OCI-LY7 (cell line): ENCODE data around the gene SCNN1B. TPM values are rescaled to one million over a fixed set of nuclear protein-coding genes. Genes with fewer than 3 reads are reported as not detected.

Experiments
- BruUV-seq: library from RNA; stranded (reverse); fragments of 400-500 nt; replicated peaks from 2 replicates; lab custom pipeline; 2021; lab: Mats Ljungman, UMichigan
- CTCF ChIA-PET: fragments of 300-600 bp; sonication (Branson Sonifier 250); formaldehyde crosslinking; loops from one replicate; lab custom pipeline; 2022; ENCODE audit warnings: antibody characterized with exemption; ENCODE audit not compliant: unreplicated experiment; lab: Charles Lee
- POLR2A ChIA-PET: fragments of 300-600 bp; sonication (Branson Sonifier 250); formaldehyde crosslinking; loops from one replicate; lab custom pipeline; 2022; ENCODE audit warnings: antibody characterized with exemption; lab: Charles Lee
- DNase-seq: peaks from one replicate; pipeline ENCODE4 v3.0.0-alpha.2; 2015; ENCODE audit warnings: low spot score
- H2AFZ ChIP-seq: fragments of 200-600 bp; sonication (generic), shearing (Covaris generic); 2 replicates; pipeline ENCODE4 v1.6.1; 2014; ENCODE audit warnings: mild to moderate bottlenecking, antibody characterized with exemption, low read length, moderate library complexity
- H3K27ac ChIP-seq: fragments of 200-600 bp; sonication (generic); 2 replicates; pipeline ENCODE4 v1.5.1; 2014; ENCODE audit warnings: mixed run types, low read depth, mild to moderate bottlenecking, moderate library complexity, low read length, inconsistent platforms; ENCODE audit not compliant: poor library complexity, severe bottlenecking
- H3K36me3 ChIP-seq: fragments of 200-600 bp; sonication (generic); 2 replicates; pipeline ENCODE4 v1.6.1; 2014; ENCODE audit warnings: mild to moderate bottlenecking, antibody characterized with exemption, low read length, moderate library complexity, mixed read lengths; ENCODE audit not compliant: insufficient read depth
- H3K4me1 ChIP-seq: fragments of 200-600 bp; sonication (generic); 2 replicates; pipeline ENCODE4 v1.5.1; 2014; ENCODE audit warnings: mild to moderate bottlenecking, low read length; ENCODE audit not compliant: insufficient read depth, poor library complexity, severe bottlenecking
- H3K4me2 ChIP-seq: fragments of 200-600 bp; sonication (generic); 2 replicates; pipeline ENCODE4 v1.6.1; 2014; ENCODE audit warnings: mild to moderate bottlenecking, low read length
- H3K4me3 ChIP-seq: fragments of 200-600 bp; sonication (generic); 2 replicates; pipeline ENCODE4 v1.5.1; 2014; ENCODE audit warnings: mild to moderate bottlenecking, low read depth, low read length; ENCODE audit not compliant: poor library complexity, severe bottlenecking
- H3K79me2 ChIP-seq: fragments of 200-600 bp; sonication (generic); 2 replicates; pipeline ENCODE4 v1.6.1; 2016; ENCODE audit warnings: low read depth, mild to moderate bottlenecking, low read length, moderate library complexity, mixed read lengths; ENCODE audit not compliant: insufficient read depth
- H3K9me2 ChIP-seq: fragments of 200-600 bp; sonication (generic); 2 replicates; pipeline ENCODE4 v1.6.1; 2016; ENCODE audit warnings: mild to moderate bottlenecking, low read length, mixed read lengths; ENCODE audit not compliant: insufficient read depth
- H3K9me3 ChIP-seq: fragments of 200-600 bp; sonication (generic); 2 replicates; pipeline ENCODE4 v1.6.1; 2014; ENCODE audit warnings: mild to moderate bottlenecking, mixed run types, low read length, mixed read lengths
- H4K20me1 ChIP-seq: fragments of 200-600 bp; sonication (generic); 2 replicates; pipeline ENCODE4 v1.6.1; 2014; ENCODE audit warnings: mild to moderate bottlenecking, antibody characterized with exemption, low read length, moderate library complexity, mixed read lengths; ENCODE audit not compliant: insufficient read depth
- EZH2phosphoT487 ChIP-seq: fragments of 200-600 bp; sonication (generic); IDR thresholded peaks from 2 replicates; pipeline ENCODE4 v1.6.1; 2018; ENCODE audit warnings: low read depth, borderline replicate concordance, mild to moderate bottlenecking, mixed run types, antibody characterized with exemption, low read length, moderate library complexity, mixed read lengths
- intact Hi-C: fragments of 100-400 bp; cut with micrococcal nuclease; formaldehyde crosslinking; loops from one replicate; pipeline ENCODE4 v1.10.0; 2022; ENCODE audit not compliant: unreplicated experiment
- total RNA-seq, 2 experiments: library from RNA; depleted of rRNA in 1 of 2; stranded (reverse); fragments of >200 nt in 1 of 2; shearing (Covaris generic) in 1 of 2; gene quantifications; 2 replicates each; pipeline ENCODE4 v1.2.3, GENCODE V29; 2014 to 2022
- TF ChIP-seq, protein P1 (sequence below): fragments of 200-600 bp; sonication (generic); conservative IDR thresholded peaks from 2 replicates; pipeline ENCODE4 v1.5.1; 2014; ENCODE audit warnings: mild to moderate bottlenecking, antibody characterized with exemption, low read length, moderate library complexity, mixed read lengths

SCNN1B gene
- total RNA-seq, 2 experiments from 2014 or later: 0.23 TPM; not detected in 1

DNA sequence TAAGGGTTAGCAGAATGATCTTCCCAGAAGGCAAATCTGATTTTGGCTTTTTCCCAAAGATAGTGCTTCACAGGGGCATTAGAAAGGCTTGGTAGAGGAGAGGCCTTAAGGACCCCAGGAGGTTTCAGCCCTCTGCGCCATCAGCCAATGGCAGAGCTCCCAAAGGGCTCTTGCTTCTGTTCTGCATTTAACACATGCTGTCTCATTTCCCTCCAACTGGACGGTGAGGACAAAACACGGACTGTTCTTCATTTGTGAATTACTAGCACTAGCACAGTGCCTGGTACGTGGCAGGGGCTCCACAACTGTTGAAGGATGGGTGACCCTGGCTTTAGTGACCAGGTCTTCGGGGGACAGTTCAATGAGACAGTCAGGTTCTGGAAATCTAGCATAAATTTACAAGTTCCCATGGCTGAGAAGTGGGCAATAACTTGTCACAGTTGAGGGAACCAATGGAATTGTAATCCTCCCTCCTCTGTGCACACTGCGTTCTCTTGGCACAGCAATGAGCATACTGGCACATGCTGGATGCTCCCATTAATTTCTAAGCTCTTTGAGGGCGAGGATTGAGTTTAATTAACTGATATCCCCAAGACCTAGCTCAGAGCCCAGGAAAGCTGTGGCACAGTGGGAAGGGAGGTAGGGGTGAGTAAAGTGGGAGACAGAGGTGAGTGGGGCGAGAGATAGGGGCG, 105.5 kb downstream of the SCNN1B start:
- Histone ChIP-seq H3K36me3 (peaks cover 24% of the 10 kb centered on the region), H3K9me3 (no peaks in the 10 kb centered on the region), H3K9me2 (no peaks in the 10 kb centered on the region), H3K4me1 (no peaks in the 10 kb centered on the region), H3K79me2 (no peaks in the 10 kb centered on the region), H2AFZ (no peak overlapping the region), H4K20me1 (no peaks in the 10 kb centered on the region), H3K4me2 (no peak overlapping the region), H3K4me3 (no peak overlapping the region), H3K27ac (no peak overlapping the region)
- DNase-seq: no peak
- no peak for TF ChIP-seq EZH2phosphoT487
- TF ChIP-seq, protein P1, sequence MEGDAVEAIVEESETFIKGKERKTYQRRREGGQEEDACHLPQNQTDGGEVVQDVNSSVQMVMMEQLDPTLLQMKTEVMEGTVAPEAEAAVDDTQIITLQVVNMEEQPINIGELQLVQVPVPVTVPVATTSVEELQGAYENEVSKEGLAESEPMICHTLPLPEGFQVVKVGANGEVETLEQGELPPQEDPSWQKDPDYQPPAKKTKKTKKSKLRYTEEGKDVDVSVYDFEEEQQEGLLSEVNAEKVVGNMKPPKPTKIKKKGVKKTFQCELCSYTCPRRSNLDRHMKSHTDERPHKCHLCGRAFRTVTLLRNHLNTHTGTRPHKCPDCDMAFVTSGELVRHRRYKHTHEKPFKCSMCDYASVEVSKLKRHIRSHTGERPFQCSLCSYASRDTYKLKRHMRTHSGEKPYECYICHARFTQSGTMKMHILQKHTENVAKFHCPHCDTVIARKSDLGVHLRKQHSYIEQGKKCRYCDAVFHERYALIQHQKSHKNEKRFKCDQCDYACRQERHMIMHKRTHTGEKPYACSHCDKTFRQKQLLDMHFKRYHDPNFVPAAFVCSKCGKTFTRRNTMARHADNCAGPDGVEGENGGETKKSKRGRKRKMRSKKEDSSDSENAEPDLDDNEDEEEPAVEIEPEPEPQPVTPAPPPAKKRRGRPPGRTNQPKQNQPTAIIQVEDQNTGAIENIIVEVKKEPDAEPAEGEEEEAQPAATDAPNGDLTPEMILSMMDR: no peak
- ChIA-PET POLR2A (no interaction called here), CTCF (no interaction called here)
- intact Hi-C loops: no loop called here
- no TSS peak for BruUV-seq

DNA sequence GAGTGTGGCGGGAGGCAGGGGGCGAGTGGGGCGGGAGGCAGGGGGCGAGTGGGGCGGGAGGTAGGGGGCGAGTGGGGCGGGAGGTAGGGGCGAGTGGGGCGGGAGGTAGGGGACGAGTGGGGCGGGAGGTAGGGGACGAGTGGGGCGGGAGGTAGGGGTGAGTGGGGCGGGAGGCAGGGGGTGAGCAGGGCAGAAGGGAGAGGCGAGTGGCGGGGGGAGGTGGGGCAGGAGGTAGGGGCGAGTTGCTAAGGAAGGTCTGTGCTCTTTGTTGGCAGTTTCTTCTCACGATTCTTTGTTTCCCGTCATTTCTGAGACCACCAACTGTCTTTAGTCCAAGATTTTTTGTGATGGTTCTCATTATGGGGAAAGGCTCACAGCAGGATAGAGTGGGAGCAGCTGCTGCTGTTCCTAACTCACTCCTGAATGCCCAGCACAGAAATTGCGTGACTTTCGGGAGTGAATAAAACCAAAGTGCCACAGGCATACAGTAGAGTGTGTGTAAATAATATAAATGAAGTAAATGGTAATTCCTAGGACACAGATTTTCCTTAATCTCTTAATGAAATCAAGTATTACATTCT, 106.2 kb downstream of the SCNN1B start:
- CTCF ChIA-PET: no interaction called here
- peaks cover 24% of the 10 kb centered on the region for H3K36me3 ChIP-seq
- no peak for TF ChIP-seq EZH2phosphoT487
- TF ChIP-seq, protein P1: no peak
- intact Hi-C loops: no loop called here
- no peaks in the 10 kb centered on the region for H3K9me3 ChIP-seq
- H3K27ac ChIP-seq: no peak overlapping the region
- no peak overlapping the region for H3K4me2 ChIP-seq
- no peaks in the 10 kb centered on the region for H4K20me1 ChIP-seq
- BruUV-seq: no TSS peak
- no peaks in the 10 kb centered on the region for H3K4me1 ChIP-seq
- DNase-seq: no peak
- no peak overlapping the region for H2AFZ ChIP-seq
- H3K79me2 ChIP-seq: no peaks in the 10 kb centered on the region
- no peak overlapping the region for H3K4me3 ChIP-seq
- POLR2A ChIA-PET: interaction anchor here (0.7 kb wide), 1 partner anchor 177 kb away, joined by 3 read pairs; no protein-coding TSS in a partner anchor
- H3K9me2 ChIP-seq: no peaks in the 10 kb centered on the region

- no peak for DNase-seq
- TF ChIP-seq, protein P1: no peak
- no peak for TF ChIP-seq EZH2phosphoT487
- Histone ChIP-seq H3K9me3 (no peaks in the 10 kb centered on the region), H2AFZ (no peak overlapping the region), H3K4me1 (no peaks in the 10 kb centered on the region), H4K20me1 (no peaks in the 10 kb centered on the region), H3K9me2 (no peaks in the 10 kb centered on the region), H3K4me3 (no peak overlapping the region), H3K36me3 (peaks cover 19% of the 10 kb centered on the region), H3K27ac (no peak overlapping the region), H3K79me2 (no peaks in the 10 kb centered on the region), H3K4me2 (no peak overlapping the region)
- POLR2A ChIA-PET: interaction anchor here (0.7 kb wide), 1 partner anchor 178 kb away, joined by 3 read pairs; no protein-coding TSS in a partner anchor
- intact Hi-C loops: no loop called here
- CTCF ChIA-PET: no interaction called here
- BruUV-seq: no TSS peak
Measured at GRCh38 chr16:23408823-23409298, 106.8 kb downstream of the SCNN1B start.
